Measurements from ENCODE around the gene APLF.
"Not testable (repeated sequence)": the region's sequence is repeated elsewhere in the genome, so short reads cannot be mapped to it uniquely, and the experiment has no call there.

APLF gene

DNA sequence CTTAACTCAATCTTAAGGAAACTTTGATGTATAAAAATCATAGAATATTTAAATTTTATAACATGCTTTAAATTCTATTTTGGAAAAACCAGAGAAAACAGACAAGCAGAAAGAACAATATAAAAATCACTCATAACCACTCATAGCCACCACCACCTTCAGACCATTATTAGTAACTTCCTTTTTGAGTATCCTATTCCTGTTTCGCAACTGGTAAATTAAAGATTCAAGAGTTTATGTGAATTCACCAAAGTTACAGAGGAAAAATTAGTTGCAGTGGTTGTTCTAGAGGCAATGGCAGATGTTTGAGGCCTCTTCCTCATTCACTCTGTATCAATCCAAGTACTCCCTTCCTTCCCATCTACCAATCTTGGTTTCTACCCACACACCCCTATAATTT lies 126.7 kb downstream of the APLF start:
- no peak for DNase-seq

DNA sequence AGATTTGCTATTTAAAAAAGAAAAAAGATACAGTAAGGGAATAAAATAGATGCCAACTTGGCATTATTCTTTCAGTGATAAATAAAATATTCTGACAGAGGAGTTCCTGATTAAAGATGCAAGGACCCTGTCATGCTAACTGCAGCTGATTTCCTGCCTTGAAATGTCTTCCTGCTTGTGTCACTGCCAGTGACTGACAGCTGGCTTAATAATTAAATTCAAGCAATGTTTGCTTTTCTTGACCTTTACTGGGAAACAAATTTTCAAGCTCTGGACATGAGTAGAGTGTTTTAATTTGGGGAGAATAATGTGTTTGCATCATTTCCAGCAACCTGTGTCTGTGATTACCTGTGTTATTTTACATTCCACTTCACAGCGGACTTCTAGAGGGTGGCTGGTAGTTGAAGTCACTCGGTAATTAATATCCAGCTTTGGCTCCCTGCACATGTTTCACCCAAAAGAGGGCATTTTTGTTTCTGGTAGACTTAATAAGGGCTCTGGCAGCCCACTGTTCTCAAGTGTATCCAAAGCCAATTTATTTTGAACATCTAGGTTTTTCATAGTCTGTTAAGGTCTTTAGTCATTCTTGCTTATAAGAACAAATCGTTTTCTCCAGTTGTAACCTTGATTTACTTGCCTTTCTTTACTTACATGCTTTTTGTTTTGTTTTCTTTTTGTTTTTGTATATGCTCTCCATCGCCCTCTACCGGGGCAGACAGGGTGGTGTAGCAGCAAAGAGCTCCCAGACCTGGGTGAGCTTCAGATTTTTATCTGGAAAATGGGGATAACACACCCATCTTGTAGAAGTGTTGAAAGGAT lies 127.5 kb downstream of the APLF start:
- peak; percentile 61 for DNase-seq

DNA sequence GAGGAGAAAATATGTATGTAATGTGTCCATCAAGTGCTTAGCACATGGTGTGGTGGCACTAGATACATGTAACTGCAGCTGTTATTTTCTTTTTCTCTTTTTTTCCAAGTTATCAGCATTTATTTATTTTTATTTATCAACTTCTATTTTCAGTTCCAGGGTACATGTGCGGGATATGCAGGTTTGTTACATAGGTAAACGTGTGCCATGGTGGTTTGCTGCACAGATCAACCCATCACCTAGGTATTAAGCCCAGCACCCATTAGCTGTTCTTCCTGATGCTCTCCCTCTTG lies 128.1 kb downstream of the APLF start:
- not testable (repeated sequence) for DNase-seq

DNA sequence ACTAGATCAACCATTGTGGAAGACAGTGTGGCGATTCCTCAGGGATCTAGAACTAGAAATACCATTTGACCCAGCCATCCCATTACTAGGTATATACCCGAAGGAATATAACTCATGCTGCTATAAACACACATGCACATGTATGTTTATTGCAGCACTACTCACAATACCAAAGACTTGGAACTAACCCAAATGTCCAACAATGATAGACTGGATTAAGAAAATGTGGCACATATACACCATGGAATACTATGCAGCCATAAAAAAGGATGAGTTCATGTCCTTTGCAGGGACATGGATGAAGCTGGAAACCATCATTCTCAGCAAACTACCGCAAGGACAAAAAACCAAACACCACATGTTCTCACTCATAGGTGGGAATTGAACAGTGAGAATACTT lies 133.1 kb downstream of the APLF start:
- DNase-seq = not testable (repeated sequence)

DNA sequence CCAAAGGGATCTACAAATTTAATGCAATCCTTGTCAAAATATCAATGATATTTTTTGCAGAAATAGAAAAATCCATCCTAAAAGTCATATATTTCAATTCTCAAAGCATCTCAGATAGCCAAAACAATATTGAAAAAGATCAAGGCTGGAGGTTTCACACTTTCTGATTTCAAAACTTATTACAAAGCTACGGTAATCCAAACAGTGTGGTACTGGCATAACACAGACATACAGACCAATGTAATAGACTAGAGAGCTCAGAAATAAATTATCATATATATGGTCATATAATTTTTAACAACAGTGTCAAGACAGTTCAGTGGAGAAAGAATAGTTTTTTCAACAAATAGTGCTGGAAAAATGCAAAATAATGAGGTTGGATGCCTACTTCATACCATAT lies 135.7 kb downstream of the APLF start:
- no peak for DNase-seq

DNA sequence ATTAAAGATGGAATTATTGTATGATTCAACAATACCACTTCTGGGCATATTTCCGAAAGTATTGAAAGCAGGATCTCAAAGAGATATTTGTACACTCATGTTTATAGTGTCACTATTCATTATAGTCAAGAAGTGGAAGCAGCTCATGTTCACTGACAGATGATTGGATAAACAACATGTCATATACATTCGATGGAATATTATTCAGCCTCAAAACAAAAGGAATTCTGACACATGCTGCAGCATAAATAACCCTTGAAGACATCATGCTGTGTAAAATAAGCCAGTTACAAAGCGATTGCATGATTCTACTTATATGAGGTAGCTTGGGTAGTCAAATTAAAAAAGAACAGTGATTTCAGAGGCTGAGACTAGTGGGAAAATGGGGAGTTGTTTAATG lies 136.7 kb downstream of the APLF start:
- DNase-seq = no peak

DNA sequence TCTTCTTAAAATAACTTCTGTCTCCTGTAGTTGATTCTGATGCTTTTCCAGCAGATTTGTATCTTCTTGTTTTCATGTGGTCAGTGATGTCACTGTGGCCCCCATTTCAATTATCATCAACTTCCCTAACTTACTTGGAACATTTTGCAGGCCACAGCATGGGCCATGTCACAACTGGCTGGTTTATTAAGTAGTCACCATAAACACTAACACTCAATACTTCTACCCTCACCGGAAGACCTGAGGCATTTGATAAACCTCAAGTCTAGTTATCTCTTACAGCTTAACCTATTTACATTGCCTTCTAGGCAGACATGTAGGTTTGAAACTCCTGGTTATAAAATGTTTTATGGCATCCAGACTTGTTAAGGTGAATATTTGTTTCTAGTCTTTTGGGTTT lies 138.6 kb downstream of the APLF start:
- no peak for DNase-seq

DNA sequence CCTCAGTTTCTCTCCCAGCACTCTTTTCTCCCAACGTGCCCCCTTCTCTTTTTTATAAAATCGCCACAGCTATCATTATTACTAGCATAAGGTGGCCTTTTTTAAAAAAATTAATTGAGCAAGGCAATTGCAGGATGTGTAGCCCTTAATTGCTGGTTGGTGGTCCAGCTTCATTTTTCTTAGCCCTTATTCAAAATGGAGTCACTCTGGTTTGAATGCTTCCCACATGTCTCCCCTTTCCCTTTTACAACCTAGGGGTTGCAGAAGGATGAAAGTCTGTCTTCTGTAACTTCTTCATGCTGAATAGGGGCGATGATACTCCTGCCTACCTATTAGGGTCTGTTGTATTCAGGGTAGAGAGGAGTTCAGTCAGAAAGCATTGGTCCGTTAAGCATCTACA lies 139.4 kb downstream of the APLF start:
- no peak for DNase-seq

DNA sequence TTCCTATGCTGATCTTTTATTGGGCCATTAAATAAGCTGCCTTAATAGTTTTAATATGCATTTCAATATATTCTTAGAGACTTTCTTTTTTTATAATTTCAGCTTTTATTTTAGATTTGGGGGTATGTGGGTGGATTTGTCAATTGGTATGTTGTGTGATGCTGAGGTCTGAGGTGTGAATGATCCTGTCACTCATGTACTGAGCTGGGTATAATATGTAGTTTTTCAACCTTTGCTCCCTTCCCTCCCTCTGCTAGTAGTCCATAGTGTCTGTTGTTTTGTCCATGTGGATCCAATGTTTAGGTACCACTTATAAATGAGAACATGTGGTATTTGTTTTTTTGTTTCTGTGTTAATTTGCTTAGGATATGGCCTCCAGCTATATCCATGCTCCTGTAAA lies 140.5 kb downstream of the APLF start:
- no peak for DNase-seq

DNA sequence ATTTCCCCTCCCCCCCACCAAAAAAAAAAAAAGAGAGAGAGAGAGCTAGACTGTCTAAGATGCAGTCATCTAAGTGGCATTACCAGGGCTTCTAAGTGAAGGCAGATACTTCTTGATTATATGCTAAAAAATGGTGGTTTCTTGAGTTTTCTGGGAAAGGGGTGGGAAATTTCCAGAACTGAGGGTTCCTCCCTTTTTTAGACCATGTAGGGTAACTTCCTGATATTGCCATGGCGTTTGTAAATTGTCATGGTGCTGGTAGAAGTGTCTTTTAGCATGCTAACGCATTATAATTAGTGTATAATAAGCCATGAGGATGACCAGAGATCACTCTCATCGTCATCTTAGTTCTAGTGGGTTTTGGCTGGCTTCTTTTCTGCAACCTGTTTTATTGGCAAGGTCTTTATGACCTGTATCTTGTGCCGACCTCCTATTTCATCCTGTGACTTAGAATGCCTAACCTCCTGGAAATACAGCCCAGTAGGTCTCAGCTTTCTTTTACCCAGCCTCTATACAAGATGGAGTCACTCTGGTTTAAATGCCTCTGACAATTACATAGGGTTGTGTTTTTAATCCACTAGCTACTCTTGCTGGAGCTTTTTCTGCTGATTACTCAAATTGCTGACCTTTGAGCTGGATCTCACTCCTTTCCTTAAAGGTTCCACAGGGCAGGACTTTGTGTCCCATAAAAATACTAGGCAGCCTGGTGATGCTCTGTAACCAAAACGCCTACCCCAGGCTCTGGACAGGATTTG lies 145.6 kb downstream of the APLF start:
- DNase-seq = no peak

DNA sequence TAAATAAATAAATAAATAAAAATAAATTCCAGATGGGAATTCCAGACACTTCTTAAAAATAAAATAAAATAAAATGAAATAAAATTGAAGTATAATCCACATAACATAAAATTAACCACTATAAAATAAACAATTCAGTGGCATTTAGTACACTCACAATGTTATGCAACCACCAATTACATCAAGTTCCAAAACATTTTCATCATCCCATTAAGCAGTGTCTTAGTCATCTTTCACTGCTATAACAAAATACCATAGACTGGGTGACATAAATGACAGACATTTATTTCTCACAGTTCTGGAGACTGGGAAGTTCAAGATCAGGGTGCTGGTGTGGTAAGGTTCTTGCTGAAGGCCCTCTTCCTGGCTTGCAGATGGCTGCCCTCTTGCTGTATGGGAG lies 153.4 kb downstream of the APLF start:
- DNase-seq = no peak

DNA sequence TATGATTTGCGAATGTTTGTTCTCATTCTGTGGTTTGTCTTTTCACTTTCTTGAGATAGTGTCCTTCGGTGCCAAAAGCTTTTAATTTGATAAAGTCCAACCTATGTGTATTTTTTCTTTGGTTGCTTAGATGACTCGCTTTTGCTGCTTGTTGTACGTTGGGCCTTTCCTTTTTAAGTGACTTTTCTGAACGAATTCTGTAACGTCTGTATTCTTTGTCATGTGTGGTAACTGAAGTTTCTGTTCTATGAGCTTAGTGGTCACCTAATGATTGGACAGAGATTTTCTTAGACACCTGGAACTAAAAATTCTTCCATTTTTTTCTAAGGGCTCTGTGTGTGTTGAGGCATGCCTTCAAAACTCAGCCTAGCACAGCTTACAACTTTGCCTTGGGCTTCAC lies 156.4 kb downstream of the APLF start:
- no peak for DNase-seq

DNA sequence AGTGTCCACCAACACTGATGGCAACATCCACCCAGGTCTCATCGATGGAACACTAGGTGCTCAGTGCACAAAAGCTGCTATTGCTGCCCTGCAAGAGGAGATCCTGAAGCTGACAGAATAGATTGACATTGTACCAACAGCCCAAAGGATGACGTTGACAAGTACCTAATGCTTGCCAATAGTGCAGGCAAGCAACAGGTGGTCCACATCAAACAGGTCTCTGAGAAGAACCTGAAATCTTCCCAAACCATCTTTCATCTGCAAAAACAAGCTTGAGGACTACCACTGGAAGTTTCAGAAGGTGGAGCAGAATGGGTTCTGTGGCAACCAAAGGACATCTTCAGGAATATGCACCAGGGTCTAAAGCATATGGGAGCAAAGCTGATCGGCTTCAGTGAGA lies 160.2 kb downstream of the APLF start:
- no peak for DNase-seq
